K562 (cell line): ENCODE results near the gene TMEM25. TPM values are rescaled to one million over a fixed set of nuclear protein-coding genes. Genes with fewer than 3 reads are reported as not detected.

Source experiments
- BDP1 ChIP-seq: IDR thresholded peaks from 3 replicates; pipeline ENCODE4 v1.6.1; 2011; ENCODE audit not compliant: insufficient read length, insufficient read depth
- CBX5 ChIP-seq: IDR thresholded peaks from 2 replicates; pipeline ENCODE4 v1.6.1; 2014; ENCODE audit warnings: low read depth, borderline replicate concordance
- CHAMP1 ChIP-seq: fragments of 450-650 bp; IDR thresholded peaks from 2 replicates; pipeline ENCODE4 v1.6.1; 2016; ENCODE audit warnings: mild to moderate bottlenecking
- DNMT1 ChIP-seq: fragments of 450-650 bp; IDR thresholded peaks from 2 replicates; pipeline ENCODE4 v1.6.1; 2016; ENCODE audit warnings: antibody characterized with exemption, mild to moderate bottlenecking
- FOXA3 ChIP-seq, 2 experiments: fragments of 450-650 bp in 1 of 2; sonication (generic) in 1 of 2; formaldehyde crosslinking; IDR thresholded peaks in 1 of 2; conservative IDR thresholded peaks in 1 of 2; 2 replicates each; pipeline versions ENCODE4 v1.4.0 to v1.8.0; 2020 to 2022; ENCODE audit warnings: mild to moderate bottlenecking in 2 of 2, missing genetic modification reagents in 1 of 2
- HINFP ChIP-seq: fragments of 450-650 bp; conservative IDR thresholded peaks from 2 replicates; pipeline ENCODE4 v1.6.1; 2016; ENCODE audit warnings: missing genetic modification characterization, low read depth, mild to moderate bottlenecking, control low read depth, missing compliant biosample characterization
- MCM5 ChIP-seq: fragments of 450-650 bp; IDR thresholded peaks from 2 replicates; pipeline ENCODE4 v1.6.1; 2016; ENCODE audit warnings: low read depth
- MTA3 ChIP-seq: fragments of 450-650 bp; formaldehyde crosslinking; IDR thresholded peaks from 2 replicates; pipeline ENCODE4 v1.6.1; 2017; ENCODE audit warnings: mild to moderate bottlenecking, borderline replicate concordance
- NCOA4 ChIP-seq: fragments of 450-650 bp; IDR thresholded peaks from 2 replicates; pipeline ENCODE4 v1.6.1; 2018; ENCODE audit warnings: mild to moderate bottlenecking; ENCODE audit not compliant: partially characterized antibody
- RBM17 ChIP-seq: fragments of 200-400 bp; formaldehyde crosslinking; IDR thresholded peaks from 2 replicates; pipeline ENCODE4 v1.6.1; 2017; ENCODE audit warnings: low read depth, mild to moderate bottlenecking, low read length, borderline replicate concordance
- RBM25 ChIP-seq: fragments of 200-400 bp; formaldehyde crosslinking; IDR thresholded peaks from 2 replicates; pipeline ENCODE4 v1.6.1; 2018; ENCODE audit warnings: low read length, low read depth, moderate library complexity; ENCODE audit not compliant: severe bottlenecking
- RCOR1 ChIP-seq, 2 experiments: IDR thresholded peaks; 2 replicates each; pipeline ENCODE4 v1.6.1; 2012; ENCODE audit warnings: low read depth in 2 of 2, low read length in 2 of 2, borderline replicate concordance in 1 of 2, improper control_type of control experiment in 1 of 2
- RFX5 ChIP-seq: IDR thresholded peaks from 2 replicates; pipeline ENCODE4 v1.6.1; 2011; ENCODE audit warnings: low read depth, mild to moderate bottlenecking, improper control_type of control experiment, low read length
- STAT5A ChIP-seq: IDR thresholded peaks from 2 replicates; pipeline ENCODE4 v1.6.1; 2012; ENCODE audit warnings: low read length, inconsistent platforms, borderline replicate concordance
- TAF1 ChIP-seq: IDR thresholded peaks from 2 replicates; pipeline ENCODE4 v1.6.1; 2011; ENCODE audit warnings: mild to moderate bottlenecking, low read length, moderate library complexity; ENCODE audit not compliant: insufficient read depth, control insufficient read depth, severe bottlenecking; ENCODE audit errors: extremely low read depth
- XRCC3 ChIP-seq: fragments of 450-650 bp; IDR thresholded peaks from 2 replicates; pipeline ENCODE4 v1.6.1; 2017; ENCODE audit warnings: mild to moderate bottlenecking, moderate library complexity
- ZKSCAN1 ChIP-seq: fragments of 150-350 bp; IDR thresholded peaks from 2 replicates; pipeline ENCODE4 v1.6.1; 2016; ENCODE audit warnings: low read depth, low read length
- polyA plus RNA-seq, 8 experiments: library from polyadenylated mRNA; depleted of rRNA in 4 of 8; stranded (reverse) in 5 of 8; unstranded in 3 of 8; fragments of >200 nt; fragmentation: Nextera tagmentation in 2 of 8; fragmentation: Illumina TruSeq in 1 of 8; extraction: Ambion mirVana in 2 of 8; extraction: Trizol in 1 of 8; gene quantifications; 2 replicates each; pipeline versions ENCODE4 v1.2.1 to v1.2.3, GENCODE V29; 2011 to 2014; ENCODE audit warnings: inconsistent platforms in 1 of 8, missing spikeins in 1 of 8
- total RNA-seq, 7 experiments: library from RNA; depleted of rRNA in 6 of 7; stranded (reverse); fragments of >200 nt in 6 of 7; fragmentation: Illumina TruSeq in 2 of 7; extraction: Trizol in 2 of 7; gene quantifications; 2 replicates each; pipeline versions ENCODE4 v1.2.1 to v1.2.3, GENCODE V29; 2011 to 2021; ENCODE audit warnings: low replicate concordance in 1 of 7
- TF ChIP-seq, protein P1 (sequence below): fragments of 250-450 bp; sonication (Bioruptor Pico); IDR thresholded peaks from 2 replicates; pipeline ENCODE4 v1.4.0; 2020; ENCODE audit warnings: mild to moderate bottlenecking

Gene TMEM25
- total and polyA plus RNA-seq, 9 of the 15 experiments (the other 6 are each of a cell fraction or from before 2014, with no cell fraction given) = 0.34 to 3.8 (median 2.0) TPM

- no peak for TF ChIP-seq ZKSCAN1
- no peak for TF ChIP-seq HINFP
- peak; percentile 35 for TF ChIP-seq RBM25
- TF ChIP-seq, protein P1, sequence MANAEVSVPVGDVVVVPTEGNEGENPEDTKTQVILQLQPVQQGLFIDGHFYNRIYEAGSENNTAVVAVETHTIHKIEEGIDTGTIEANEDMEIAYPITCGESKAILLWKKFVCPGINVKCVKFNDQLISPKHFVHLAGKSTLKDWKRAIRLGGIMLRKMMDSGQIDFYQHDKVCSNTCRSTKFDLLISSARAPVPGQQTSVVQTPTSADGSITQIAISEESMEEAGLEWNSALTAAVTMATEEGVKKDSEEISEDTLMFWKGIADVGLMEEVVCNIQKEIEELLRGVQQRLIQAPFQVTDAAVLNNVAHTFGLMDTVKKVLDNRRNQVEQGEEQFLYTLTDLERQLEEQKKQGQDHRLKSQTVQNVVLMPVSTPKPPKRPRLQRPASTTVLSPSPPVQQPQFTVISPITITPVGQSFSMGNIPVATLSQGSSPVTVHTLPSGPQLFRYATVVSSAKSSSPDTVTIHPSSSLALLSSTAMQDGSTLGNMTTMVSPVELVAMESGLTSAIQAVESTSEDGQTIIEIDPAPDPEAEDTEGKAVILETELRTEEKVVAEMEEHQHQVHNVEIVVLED = 0 out of 2 replicates have a peak, but pooled peaks have one; percentile 28
- peak in 1 of 2 experiments; percentile 56; a peak in 1 of 4 replicates for TF ChIP-seq RCOR1 (IDR thresholded peaks at IDR 0.05; ENCODE audit: borderline replicate concordance in 1 of 2, low read depth in 2 of 2, low read length in 2 of 2)
- no peak for TF ChIP-seq XRCC3
- TF ChIP-seq MTA3 = 0 out of 2 replicates have a peak, but pooled peaks have one; percentile 50
- TF ChIP-seq RFX5 = no peak
- TF ChIP-seq RBM17 = 0 out of 2 replicates have a peak, but pooled peaks have one; percentile 55
- no peak for TF ChIP-seq DNMT1
- no peak for TF ChIP-seq STAT5A
- no peak for TF ChIP-seq CBX5
- no peak for TF ChIP-seq BDP1
- no peak for TF ChIP-seq TAF1
- no peak for TF ChIP-seq CHAMP1
- no peak for TF ChIP-seq NCOA4
- no peak for TF ChIP-seq MCM5
- TF ChIP-seq FOXA3 (CRISPR knock-in tag; conservative IDR thresholded peaks at IDR 0.05 in 1 of 2, IDR thresholded peaks at IDR 0.05 in 1 of 2) = no peak
Measured at GRCh38 chr11:118530683-118531596, at the start of gene TMEM25 (continued).
